Left forelimb (tissue), 1 donor: ENCODE measurements around the gene ZNF628.
A peak's percentile ranks its signal among the peaks of the same experiment; 100 is the strongest.
"Not testable (repeated sequence)": the region's sequence is repeated elsewhere in the genome, so short reads cannot be mapped to it uniquely, and the experiment has no call there.

Experiments used
- DNase-seq: peaks from one replicate; pipeline ENCODE4 v3.0.0-alpha.2; 2018; ENCODE audit warnings: low spot score

Gene ZNF628

DNA sequence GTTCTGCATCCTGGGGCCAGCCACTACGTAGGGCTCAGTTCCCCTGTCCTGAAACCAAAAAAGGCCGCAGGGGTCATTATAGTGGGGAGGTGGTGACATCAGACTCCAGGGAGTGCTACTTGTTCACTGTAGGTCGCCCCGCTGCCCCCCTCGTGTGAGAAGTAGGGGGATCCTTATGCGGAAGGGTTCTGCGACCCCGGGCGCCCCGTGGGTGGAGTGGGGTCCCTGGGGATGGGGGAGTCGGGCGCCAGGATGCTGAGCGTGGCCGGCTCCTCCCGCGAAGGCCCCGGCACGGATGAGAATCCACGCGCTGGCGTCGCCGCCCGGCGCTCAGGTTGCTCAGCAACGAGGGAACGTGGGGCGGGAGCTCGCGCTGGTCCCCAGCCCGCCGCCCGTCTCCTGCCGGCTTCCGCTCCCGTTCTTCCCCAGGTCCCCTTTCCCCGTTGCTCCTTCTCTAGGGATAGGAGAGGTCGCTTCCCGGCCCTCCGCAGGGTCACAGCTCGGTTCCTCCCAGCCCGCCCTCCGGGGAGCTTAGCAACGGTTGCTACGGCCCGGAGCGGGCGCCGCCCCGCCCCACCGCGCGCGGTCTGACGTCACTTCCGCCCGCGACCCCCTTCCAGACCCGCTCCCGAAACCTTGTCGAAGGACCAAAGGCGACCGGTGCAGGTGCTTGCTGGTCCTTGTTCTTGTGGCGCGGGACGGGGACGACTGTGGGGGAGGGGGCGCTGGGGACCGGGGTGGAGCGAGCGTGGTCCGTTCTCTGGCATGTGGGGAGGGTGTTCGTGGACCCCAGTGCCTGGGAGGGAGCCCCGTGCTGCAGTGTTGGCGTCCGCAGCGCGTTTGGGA, 8.4 kb downstream of the ZNF628 start, which contains the start of gene NAT14:
NAT14 (plus strand) TSS at position 596 of the 846 bp plus-strand sequence. CDS start 521 bp downstream, outside the sequence.
- DNase-seq = peak; percentile 91

DNA sequence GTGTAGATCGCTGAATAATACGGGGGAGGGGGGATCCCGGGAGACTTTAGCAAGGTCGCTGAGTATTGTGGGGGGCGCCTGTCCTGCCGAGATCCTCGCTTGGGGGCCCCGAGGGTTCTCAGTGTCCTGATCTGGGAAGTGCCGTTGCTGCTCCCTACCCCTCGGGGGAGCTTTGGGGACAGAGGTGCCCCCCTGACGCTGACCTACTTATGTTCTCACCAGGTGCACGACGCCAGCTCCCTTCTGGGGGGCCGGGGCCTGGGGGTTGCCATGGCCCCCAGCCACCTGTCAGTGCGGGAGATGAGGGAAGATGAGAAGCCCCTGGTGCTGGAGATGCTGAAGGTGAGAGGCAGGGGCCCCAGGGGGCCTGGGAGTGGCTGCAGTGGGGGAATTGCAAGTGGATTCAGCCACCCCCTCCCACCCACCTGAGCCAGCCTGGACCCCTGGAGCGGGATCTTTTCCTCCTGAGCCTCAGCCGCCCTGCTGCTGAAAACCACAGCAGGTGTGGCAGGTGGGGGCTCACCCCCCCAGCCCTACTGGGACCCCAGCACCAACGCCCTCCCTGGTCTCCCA, 9.1 kb downstream of the ZNF628 start:
- DNase-seq = no peak

DNA sequence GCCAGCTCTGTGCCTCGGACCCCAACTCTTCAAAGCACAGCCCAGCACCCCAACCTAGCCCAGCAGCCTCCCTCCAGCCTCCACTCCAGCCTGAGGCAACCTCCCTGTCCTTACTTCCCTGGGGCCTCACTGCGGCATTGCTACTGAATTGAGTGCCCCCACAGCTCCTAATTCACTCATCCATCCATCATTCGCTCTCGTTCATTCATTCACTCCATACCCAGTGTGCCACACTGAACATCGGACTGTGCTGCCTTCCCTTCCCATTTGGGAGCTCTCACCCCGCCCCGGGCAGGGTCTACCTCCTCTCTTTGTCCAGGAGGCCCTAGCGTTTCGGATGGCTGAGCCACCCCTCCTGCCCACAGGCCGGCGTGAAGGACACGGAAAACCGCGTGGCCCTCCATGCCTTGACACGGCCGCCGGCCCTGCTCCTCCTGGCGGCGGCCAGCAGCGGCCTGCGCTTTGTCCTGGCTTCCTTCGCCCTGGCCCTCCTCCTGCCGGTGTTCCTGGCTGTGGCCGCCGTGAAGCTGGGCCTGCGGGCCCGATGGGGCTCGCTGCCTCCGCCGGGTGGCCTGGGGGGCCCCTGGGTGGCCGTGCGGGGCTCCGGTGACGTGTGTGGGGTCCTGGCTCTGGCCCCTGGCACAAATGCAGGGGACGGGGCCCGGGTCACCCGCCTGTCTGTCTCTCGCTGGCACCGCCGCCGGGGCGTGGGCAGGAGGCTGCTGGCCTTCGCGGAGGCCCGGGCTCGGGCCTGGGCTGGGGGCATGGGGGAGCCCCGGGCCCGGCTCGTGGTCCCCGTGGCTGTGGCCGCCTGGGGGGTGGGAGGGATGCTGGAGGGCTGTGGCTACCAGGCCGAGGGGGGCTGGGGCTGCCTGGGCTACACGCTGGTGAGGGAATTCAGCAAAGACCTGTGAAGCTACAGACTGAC, 9.9 kb downstream of the ZNF628 start:
- DNase-seq = no peak

DNA sequence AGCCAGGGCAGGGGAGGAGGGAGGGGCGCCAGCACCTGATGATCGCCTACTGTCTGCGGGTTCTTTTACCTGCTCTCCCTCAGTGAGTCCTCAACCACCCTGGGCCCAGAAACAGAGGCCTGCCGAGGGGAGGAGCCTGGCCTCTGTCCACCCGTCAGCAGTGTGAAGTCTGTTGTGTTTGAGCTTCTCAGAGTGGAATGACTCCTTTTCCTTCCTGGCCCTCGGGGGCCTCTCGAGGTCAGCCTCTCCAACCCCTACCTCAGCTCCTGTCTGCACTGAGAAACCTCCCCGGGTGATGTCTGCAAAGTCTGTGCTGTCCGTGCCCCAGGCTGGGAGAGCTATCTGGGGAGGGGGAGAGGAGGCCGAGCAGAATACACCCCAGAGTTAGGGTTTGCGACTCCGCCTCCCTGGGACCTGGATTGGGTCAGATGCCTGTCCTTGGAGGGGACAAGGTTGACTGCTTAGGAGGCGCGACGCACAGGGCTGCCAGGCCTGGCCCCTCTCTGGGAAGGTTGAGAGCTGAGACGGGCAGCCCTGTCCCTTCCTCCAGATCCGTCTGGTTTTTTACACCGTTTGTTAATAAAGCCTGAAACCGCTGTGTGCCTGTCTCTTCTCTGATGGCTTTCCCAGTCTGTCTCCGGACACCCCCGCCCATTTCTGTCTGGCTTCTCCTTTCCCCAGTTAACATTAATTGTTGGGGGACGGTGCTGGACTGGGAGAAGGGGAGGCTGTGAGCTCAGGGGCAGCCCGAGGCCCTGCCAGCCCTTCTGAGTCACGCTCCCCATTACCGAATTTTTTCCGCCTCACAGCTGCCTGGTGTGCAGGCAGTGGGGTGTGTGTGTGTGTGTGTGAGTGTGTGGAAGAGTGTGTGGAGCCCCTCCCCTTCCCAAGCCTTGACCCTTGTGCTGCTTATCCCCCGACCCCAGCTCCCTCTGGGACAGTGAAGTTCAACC, 10.8 kb downstream of the ZNF628 start:
- DNase-seq = peak; percentile 92

DNA sequence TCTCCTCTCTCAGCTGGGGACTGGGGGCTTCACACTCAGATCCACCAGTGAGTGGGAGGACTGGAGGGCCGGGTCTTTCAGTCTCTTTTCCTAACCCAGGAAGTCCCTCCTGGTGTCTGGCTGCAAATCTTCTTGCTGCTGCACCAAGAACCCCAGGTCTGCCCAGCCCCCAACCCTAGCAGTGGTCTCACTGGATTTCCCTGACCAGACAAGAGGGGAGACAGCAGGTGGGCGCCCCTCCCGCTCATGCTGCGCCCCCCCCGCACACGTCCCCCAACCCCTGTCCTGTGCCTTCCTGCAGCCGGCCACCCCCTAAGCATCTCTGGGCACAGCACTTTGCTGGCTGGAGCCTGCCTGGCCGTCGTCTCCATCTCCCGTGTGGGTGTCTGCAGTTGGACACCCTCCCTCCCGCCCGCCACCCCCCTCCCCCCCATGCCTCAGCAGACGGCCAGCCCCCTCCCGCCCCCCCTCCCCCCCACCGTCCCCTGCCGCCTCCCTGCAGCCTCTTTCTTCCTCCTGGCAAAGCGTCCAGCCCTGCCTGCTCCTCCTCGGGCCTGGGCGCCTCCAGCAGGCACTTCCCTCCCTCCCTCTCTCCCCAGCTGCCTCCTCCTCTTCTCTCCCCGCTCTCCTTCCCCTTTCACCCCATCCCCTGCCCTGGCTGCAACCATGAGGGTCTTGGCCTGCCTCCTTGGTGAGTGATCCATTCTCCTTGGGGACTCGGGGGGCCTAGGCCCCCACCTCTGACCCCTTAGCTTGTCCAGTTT, 11.7 kb downstream of the ZNF628 start, which contains the start of gene SSC5D:
SSC5D (plus strand) TSS at position 513 of the 764 bp plus-strand sequence; CDS start at position 667, 154 bp downstream.
- no peak for DNase-seq

DNA sequence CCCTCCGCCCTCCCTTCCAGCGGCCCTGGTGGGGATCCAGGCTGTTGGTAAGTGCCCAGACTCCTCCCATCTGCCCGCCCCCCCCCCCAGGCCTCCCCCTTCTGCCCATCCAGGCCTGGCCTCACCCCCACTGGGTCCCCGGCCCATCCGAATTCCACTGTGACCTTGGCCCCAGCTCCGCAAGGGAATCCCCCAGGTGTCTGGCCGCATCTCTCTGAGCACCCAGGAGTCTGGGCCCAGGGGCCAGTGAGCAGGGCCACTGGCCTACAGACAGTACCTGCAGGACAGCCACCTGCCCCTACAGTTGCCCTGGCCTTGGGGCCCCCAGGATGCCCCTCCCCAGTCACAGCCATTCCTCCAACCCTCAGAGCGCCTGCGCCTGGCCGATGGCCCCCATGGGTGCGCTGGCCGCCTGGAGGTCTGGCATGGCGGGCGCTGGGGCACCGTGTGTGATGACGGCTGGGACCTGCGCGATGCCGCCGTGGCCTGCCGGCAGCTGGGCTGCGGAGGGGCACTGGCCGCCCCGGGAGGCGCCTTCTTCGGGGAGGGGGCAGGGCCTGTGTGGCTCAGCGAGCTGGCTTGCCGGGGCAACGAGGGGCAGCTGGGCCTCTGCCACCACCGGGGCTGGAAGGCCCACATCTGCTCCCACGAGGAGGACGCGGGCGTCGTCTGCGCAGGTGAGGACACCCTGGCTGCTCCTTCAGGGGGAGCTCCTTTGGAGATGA, 12.7 kb downstream of the ZNF628 start:
- DNase-seq = no peak

DNA sequence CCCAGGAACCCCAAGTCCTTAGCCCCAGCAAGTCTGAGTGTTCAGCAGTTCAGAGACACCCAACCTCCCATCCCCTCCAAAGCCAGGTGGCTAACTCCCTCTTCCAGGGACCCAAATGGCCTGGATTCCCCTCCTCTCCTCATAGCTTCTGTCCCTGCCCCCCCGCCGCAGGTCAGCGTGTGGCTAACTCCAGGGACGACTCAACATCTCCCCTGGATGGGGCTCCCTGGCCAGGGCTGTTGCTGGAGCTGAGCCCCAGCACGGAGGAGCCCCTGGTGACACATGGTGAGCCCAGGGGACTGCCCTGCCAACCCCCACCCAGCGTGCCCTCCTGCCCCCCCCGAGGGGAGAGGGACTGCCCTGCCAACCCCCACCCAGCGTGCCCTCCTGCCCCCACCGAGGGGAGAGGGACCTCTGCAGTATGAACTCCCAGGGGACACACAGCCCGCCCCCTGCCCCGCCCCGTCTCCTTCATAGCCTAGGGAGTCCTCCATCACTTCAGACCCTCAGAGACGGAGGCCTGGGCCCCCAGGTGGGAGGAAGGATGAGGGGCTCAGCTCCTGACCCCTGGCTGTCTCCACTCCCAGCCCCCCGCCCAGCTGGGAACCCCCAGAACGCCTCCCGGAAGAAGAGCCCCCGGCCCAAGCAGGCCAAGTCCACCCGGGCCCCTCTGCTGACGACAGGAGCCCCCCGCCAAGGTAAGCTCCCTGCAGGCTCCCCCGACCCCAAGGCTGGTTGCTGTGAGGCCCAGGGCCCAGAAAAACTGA, 13.5 kb downstream of the ZNF628 start:
- no peak for DNase-seq

DNA sequence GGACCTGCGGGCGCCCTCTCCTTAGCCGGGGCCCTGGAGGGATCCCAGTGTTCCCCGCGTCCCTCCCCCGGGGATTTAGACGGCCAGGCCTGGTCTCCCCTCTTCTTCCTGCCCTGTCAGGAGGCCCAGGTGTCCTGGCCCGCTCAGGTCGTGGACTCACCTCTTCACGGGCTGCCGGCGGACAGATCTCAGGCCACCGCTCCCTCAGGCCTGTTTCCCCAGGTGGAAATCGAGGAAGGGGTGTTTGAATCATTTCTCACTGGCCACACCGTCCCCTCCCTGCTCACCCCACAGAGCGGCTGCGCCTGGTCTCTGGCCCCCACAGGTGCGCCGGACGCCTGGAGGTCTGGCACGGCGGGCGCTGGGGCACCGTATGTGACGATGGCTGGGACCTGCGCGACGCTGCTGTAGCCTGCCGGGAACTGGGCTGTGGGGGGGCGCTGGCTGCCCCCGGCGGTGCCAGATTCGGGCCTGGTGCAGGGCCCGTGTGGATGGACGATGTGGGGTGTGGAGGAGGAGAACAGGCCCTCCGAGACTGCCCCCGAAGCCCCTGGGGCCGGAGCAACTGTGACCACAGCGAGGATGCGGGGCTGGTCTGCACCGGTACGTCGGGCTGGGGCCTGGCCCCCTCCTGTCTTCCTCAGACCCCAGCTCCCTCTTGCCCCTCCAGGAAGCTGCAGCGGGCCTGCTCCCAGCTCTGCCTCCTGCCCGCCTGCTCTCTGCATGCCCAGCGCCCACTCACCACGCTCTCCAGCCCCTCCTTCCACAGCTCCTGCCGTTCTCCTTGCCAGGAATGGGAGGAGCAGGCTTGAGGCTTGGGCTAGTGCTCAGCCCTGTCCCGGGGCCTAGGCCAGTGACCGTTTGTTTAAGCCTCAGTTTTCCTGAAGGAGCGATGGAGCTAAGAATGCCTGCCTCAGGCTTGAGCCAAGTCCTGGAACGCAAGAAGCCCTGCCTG, 14.3 kb downstream of the ZNF628 start:
- peak; percentile 66 for DNase-seq

DNA sequence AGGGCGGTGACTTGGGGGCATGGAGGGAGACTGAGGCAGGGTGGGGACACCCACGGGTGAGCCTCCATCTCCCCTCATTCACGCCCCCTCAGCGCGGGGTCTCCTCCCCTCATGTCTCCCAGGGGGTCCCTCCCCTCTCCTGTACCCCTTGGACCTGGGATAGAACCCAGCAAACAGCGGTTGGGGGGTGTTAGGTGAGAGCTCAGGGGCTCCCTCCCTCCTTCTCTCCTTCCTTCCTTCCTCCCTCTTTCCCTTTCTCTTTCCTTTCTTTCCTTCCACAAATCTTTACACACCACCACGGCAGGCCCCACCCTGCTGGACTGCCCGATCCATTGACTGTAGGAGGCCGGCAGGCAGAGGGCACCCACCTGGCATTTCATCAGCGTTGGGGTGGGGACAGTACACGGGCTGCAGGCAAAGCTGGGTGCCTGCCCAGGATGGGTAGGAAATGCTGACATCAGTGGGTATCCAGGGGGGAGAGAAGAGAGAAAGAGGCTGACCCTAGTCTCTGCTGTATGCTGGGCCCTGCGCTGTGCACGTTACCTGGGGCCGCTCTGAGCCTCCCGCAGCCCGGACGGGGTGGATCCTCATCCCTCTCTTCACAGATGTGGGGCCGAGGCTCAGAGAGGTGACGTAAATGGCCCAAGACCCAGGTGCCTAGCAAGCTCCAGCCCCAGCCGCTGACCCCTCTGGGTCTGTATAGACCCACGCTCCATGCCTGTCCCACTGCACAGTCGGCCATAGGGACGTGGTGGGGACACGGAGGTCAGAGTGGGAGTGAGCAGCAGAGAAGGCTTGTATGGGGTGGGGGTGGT, 15.3 kb downstream of the ZNF628 start:
- DNase-seq = peak; percentile 62

DNA sequence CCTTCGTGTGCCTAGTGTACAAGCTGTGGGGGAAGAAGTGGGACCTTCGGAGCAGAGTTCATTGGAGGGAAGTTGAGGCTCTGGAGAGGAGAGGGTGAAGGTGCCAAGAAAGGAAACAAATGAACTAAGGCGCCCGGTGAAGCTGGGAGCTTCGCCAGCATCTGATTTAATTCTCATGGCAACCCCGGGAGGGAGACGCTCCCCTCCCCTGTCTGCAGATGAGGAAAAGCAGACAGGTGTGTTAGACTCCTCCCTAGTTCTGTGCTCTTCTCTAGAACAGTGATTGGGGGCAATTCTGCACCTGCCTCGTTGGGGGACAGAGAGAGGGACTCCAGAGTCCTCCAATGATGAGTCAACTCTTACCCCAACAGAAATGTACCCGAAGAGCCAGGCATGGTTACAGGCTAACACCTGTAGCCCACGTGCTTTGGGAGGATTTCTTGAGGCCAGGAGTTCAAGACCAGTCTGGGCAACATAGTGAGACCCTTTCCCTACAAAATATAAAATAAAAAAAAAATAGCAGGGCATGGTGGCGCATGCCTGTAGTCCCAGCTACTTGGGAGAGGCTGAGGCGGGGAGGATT, 16.0 kb downstream of the ZNF628 start:
- DNase-seq = no peak

DNA sequence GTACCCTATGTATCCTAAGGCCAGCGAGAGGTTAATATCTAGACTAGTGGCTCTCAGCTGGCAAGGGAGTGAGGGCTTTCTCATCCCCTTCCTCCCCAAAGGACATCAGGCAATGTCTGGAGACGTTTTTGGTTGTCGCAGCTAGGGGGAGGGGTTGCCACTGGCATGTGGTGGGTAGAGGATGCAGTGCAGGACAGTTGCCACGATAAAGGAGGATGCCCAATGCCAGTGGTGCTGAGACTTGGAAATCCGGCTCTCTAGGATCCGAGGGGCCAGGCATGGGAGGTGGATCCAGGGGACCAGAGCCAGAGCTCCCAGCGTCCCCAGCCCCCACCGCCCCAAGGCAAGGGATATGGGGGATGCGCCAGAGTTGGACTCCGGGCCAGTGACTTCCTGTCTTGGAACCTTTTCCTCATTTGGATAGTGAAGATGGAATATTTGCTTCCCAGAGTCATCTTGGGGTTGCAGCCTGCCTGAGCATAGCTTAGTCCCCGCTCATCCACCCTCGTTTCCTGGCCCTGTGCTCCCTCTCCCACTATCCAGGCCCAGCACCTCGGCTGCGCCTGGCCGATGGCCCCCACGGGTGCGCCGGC, 16.7 kb downstream of the ZNF628 start:
- DNase-seq = peak; percentile 79

DNA sequence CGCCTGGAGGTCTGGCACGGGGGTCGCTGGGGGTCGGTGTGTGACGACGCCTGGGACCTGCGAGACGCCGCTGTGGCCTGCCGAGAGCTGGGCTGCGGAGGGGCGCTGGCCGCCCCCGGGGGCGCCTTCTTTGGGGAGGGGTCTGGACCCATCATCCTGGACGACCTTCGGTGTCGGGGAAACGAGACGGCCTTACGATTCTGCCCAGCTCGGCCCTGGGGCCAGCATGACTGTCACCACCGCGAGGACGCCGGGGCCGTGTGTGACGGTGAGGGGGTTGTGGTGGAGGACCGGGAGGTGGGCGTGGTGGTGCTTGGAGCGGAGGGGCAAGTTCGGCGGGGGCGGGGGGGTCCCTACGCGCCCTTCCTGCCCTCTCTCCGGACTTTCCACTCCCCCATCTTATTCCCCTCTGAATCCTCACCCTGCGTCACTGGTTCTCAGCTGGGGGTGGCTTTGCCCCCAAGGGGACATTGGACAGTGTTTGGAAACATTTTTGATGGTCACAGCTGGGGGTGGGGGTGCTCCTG, 17.3 kb downstream of the ZNF628 start:
- no peak for DNase-seq

DNA sequence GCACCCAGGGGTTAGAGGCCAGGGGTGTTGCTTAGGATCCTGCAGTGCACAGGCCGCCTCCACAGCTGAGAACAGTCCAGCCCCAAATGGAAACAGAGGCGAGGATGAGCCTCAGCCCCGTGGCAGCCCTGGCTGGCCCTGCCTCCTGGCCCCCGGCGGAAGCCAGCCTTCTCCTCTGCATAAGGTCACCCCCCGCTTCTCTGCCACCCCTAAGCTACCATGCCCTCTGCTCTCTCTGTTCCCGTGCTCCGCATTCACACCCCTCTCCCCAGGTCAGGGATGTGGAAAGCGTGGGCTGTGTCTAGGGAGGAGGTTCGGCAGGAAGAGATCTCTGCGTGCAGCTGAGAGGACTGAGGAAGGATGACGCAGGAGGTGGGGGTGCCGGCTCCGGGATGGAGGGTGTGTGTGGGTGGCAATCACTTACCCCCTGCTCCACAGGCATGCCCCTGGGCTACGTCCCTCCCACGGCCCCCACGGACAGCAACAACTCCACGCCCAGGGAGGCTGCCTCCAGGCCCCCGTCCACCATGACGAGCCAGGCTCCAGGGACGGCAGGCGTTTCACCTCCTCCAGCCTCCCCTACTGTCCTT, 17.9 kb downstream of the ZNF628 start:
- DNase-seq = peak; percentile 65

DNA sequence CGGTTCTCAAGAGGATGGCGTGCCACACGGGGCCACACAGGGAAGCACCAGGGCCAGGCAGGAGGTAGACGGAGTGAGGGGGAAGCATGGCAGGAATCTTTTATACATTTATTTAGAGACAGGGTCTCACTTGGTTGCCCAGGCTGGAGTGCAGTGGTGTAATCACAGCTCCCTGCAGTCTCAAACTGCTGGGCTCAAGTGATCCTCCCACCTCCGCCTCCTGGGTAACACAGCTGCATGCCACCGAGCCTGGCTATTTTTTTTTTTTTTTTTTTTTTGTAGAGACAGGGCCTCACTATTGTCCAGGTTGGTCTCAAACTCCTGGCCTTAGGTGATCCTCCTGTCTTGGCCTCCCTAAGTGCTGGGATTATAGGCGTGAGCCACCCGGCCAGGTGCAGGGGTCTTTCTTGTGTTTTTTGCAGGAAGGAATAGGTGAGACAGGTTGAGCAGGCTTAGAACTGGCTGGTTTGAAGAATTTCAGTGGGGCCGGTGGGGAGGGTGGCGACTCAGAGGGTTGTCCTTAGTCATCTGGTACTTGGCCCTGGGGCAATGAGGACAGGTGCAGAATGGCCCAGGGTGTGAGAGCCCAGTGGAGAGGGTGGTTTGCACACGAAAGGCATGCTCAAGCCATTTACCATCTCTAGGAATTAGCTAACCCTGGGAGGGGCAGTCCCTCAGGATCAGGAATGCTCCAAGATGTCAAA, 19.4 kb downstream of the ZNF628 start:
- no peak for DNase-seq

DNA sequence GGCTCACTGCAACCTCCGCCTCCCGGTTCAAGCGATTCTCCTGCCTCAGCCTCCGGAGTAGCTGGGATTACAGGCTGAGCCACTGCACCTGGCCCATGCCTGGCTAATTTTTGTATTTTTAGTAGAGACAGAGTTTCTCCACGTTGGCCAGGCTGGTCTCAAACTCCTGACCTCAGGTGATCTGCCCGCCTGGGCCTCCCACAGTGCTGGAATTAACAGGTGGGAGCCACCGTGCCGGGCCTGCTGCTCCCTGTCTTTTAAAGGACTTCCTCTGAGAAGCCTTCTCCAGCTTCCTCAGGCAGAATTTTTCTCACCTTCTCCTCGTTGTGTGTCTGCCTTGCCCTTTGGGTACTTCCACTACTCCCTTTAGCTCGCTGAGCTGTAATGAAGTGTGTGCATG, 20.4 kb downstream of the ZNF628 start:
- DNase-seq = not testable (repeated sequence)
